RKO (cell line): ENCODE results near the gene SHISA4.
"Not testable (repeated sequence)": the region's sequence is repeated elsewhere in the genome, so short reads cannot be mapped to it uniquely, and the experiment has no call there.

Source experiments
- DNase-seq: peaks from one replicate; pipeline ENCODE4 v3.0.0-alpha.2; 2016; ENCODE audit warnings: low spot score

SHISA4 gene, protein sequence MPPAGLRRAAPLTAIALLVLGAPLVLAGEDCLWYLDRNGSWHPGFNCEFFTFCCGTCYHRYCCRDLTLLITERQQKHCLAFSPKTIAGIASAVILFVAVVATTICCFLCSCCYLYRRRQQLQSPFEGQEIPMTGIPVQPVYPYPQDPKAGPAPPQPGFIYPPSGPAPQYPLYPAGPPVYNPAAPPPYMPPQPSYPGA

DNA sequence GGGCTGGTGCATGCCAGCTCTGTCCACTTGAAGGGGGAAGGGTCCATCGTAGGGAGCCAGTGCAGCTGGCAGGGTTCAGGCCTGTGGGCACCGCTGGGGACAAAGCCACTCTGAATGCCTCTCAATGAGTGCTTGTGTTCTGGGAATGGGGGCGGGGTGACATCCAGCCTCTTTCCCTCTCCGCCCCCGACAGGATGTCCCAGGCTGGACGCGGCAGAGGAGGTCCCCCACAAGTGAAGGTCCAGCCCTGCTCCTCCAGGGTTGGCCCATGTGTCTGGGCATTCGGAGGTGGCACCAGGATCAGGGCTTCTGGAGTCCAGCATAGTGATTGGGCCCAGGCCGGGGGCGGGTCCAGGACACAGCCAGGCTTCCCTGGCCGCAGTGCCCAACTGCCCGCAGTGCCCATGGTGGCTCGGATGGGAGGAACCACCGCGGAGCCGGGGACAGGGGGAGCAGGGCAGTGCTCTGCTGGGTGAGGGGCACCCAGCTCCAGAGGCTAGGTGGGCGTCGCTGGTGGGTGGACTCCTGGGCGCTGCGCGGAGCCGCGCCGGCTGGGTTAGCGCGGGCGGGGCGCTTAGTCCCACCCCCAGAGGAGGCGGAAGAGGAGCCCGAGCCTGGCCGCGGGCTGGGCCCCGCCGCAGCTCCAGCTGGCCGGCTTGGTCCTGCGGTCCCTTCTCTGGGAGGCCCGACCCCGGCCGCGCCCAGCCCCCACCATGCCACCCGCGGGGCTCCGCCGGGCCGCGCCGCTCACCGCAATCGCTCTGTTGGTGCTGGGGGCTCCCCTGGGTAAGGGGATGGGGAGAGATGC is at the start of gene SHISA4:
Gene SHISA4, plus strand, starts transcription at position 617 of the 808 bp plus-strand sequence. Its CDS starts 97 bp downstream, at position 714.
- DNase-seq, result peak; percentile 66

DNA sequence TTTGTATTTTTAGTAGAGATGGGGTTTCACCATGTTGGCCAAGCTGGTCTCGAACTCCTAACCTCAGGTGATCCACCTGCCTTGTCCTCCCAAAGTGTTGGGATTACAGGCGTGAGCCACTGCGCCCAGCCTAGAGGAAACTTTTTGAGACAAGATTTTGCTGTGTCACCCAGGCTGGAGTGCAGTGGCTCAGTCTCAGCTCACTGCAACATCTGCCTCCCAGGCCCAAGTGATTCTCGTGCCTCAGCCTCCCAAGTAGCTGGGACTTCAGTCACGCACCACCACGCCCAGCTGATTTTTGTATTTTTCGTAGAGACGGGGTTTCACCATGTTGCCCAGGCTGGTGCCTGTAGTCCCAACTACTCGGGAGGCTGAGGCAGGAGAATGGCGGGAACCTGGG is 49.6 kb upstream of the SHISA4 start:
- DNase-seq, result not testable (repeated sequence)

DNA sequence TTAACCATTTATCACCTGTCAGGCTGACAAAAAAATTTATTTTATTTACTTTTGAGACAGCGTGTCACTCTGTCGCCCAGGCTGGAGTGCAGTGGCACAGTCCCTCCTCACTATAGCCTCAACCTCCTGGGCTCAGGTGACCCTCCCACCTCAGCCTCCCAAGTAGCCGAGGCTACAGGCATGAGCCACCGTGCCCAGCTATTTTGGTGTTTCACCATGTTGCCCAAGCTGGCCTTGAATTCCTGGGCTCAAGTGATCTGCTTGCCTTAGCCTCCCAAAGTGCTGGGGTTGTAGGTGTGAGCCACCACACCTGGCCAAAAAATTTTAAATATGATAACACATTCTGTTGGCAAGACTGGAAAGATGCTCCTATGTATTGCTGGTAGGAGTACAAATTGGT is 48.6 kb upstream of the SHISA4 start:
- no peak for DNase-seq

DNA sequence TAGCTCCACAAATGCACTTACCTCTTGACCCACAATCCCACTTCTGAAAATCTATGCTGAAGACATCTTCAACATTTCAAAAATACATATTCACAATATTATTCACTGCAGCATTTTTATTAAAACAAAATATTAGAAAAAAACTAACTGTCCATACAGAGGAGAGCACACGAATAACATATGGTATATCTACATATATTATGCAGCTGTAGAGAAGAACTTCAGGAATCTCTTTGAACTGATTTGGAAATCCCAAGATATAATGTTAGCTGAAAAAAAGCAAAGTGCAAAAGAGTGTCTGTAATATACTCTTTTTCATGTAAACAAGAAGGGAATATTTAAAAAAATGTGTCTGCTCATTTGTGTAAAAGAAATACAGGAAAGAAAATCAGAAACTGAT is 48.2 kb upstream of the SHISA4 start:
- DNase-seq, result no peak

DNA sequence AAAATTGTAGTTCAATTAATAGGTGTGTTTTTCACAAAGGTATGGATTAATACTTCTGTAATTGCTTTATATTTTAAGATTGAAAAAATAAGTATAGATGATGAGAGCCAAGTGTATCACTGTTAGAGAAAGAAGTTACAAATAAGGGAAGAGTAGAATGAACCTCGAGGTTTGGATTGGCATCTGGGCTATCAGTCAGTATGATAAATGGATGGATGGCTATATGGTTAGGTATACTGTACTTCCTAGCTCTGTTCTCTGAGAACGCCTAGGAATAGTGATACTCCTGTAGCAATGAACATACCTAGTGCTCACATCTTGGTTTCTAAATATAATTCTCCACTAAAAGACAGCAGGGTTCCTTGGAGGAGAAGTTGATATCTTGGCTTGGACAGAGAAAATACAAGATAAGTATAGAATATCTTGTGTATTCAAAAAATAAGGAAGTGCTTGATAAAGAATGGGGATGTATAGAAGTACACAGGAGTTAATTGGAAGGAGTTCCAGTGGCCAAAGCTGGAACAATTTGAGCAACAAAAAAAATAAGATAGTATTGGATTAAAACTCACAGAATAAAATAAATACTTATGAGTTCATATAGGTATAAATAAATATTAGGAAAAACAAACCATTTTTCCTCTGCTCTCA is 47.3 kb upstream of the SHISA4 start:
- DNase-seq, result no peak

DNA sequence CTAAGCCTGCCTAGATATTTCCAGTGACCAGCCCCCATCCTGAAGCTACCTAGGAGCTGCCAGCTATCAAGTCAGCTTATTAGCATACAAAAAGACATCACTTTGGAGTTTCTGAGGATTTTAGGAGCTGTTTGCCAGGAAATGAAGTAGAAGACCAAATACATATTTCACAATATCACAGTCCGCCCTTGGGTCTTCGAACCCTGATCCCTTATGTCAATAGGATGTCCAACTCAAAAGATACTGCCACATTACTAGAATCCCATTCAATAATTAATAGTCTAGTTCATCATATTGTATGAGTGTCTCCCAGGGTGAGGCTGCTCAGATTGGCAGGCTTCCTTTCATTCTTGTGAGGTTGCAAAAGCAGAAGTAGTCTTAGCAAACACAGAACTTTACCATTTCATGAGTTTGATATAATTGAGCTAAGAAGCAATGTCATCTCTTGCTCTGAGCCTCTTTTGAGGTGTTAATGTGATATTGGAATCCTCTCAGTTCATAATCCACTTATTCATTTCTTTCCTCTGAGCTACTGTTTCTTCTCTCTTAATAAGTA is 46.1 kb upstream of the SHISA4 start:
- no peak for DNase-seq

DNA sequence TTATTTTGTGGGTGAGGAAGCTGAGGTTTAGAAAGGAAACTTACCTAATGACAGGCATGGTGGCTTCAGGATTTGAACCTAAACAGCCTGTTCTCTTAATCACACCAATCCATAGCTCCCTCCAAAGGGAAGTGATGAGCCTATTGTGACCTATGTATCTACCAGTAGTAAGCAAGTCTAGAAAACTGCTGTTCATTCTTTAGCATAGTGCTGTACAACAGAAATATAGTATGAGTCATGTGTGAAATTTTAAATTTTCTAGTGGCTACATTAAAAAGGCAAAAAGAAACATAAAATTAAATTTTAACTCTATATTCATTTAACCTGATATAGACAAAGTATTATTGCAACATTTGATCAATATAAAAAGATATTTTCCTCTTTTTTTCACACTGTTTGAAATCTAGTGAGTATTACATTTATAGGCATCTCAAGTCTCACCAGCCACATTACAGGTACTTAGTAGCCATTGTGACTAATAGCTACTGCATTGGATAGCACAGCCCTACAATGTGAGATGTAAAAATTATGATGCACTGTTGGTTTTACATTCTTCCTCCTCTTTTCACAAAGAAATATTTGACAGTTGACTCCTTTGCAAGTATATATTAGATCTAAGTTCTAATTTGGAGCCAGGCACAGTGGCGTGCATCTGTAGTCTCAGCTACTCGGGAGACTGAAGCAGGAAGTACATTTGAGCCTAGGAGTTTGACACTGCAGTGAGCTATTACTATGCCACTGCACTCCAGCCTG is 43.2 kb upstream of the SHISA4 start:
- peak; percentile 62 for DNase-seq

DNA sequence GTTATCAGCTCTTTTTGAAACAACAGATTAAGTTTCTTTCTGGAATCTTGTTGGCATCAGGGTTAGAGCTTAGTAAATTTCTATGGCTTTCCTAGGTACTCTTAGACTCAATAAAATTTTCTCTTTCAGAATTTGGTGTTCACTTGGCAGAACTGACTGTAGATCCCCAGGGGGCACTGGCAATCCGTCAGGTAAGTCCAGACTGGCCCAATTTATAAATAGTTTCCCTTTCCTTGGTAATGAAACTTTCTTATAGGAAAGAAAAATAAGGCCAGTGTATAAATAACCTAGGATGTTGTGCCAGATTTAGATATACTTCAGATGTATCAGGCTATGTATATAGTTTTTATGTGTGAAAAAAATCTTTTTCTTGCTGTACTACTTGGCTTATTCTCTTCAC is 41.5 kb upstream of the SHISA4 start:
- DNase-seq, result no peak

DNA sequence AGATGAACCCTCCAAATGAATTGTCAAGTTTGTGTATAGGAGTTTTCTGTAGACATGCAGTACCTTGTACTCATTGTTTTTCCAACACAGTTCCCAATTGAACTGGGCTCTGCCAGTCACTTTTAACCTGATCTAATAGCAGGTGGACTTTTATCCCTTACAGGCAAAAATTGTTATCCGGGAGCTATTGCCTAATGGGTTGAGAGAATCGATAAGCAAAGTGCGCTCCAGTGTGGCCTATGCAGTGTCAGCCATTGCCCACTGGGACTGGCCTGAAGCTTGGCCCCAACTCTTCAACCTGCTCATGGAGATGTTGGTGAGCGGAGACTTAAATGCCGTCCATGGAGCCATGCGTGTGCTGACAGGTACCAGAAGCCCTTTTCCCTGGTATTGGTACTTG is 40.5 kb upstream of the SHISA4 start:
- DNase-seq, result no peak

DNA sequence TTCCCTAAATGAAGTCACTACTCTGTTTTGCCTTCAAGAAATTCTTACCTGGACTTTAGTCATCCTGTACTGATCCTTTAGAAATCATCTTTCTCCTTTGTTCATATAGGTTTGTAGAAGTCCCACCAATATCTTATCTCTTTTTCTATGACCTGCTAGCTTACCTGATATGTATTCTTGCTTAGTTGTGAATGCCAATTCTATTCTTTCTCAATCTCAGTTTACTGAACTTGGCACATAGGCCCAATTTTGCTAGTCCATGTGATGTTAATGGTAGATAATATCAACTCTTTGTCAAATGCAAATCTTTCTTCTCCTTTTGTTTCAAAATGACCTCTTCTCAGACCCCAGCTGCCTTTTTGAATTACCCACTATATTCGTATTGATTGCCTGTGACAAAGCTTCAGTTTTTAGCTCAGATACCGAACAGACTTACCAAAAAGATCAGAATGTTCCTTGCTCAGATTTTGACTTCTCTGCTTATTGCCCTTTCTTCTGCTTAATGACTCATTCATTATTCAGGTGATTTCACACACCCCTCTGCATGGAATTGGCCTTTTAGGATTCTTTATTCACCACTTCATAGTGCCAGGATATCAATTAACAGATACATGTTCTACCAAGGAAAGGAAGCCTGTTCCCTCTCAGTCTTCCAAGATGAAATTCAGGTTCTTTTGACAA is 39.2 kb upstream of the SHISA4 start:
- DNase-seq, result no peak

DNA sequence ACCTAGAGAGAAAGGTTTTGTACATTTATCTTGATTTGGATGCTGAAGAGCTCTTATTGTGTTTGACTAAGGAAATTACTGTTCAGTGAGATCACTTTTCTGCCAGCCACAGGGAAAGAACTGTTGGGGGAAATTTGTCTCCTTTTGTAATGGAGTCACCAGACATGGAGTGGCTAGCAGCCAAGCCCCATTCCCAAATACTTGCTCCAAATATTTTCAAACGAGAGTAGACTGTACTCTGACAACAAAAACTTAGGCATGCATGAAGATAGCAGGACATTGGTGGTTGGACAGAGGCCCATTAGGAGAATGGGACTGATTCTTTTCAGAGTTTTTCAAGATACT is 38.7 kb upstream of the SHISA4 start:
- DNase-seq, result no peak

DNA sequence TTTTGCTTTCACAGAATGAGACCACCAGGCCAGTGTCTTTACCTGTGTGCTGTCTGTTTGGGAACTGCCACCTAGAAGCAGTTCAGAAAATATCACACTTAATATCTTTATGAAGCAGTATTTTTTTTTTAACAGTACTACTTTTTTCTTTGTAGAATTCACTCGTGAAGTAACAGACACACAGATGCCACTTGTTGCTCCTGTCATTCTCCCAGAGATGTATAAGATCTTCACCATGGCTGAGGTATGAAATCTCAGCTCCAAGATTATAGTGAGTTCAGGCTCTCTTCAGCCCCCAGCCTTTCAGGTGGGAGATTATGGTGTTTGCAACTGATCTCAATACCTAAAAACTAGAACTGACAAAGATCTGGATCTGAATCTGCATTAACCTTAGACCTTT is 36.7 kb upstream of the SHISA4 start:
- no peak for DNase-seq

DNA sequence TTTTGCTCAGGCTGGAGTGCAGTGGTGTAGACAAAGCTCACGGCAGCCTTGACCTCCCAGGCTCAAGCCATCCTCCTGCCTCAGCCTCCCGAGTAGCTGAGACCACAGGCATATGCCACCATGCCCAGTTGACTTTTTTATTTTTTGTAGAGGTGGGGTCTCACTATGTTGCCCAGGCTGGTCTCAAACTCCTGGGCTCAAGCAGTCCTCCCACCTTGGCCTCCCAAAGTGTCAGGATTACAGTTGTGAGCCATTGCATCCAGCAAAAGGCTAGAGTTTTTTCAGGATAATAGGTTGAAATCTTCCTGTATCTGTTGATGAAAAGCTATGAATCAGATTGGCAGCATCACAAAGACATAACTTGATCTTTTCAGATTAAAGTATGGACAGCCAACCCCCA is 32.0 kb upstream of the SHISA4 start:
- DNase-seq, result not testable (repeated sequence)

DNA sequence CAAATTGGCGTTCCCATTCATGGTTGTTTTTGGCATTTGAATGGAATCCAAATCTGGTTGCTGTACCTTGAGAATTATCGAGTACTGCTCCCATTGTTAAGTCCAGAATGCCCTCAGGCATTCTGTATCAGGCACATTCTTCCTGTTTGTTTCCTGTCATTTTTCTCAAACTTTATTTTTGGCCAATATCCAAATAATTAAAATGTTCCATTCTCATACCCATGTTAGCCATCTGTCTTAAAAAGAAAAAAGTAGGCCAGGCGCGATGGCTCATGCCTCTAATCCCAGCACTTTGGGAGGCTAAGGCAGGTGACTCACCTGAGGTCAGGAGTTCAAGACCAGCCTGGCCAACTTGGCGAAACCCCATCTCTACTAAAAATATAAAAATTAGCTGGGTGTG is 29.3 kb upstream of the SHISA4 start:
- no peak for DNase-seq

DNA sequence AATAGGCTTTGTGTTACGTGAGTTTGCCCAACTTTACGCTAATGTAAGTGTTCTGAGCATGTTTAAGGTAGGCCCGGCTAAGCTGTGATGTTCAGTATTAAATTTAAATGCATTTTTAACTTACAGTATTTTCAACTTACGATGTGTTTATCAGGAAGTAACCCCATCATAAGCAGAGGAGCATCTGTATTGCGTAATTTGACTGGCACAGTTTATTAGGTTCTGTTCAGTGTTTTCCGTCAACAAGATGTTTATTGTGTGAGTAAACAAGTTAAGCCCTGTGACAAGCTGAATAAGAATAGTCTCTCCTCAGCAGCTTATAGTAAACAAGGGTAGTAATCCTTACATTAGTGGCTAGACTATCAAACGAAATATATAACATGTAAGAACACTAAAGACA is 27.2 kb upstream of the SHISA4 start:
- DNase-seq, result no peak

DNA sequence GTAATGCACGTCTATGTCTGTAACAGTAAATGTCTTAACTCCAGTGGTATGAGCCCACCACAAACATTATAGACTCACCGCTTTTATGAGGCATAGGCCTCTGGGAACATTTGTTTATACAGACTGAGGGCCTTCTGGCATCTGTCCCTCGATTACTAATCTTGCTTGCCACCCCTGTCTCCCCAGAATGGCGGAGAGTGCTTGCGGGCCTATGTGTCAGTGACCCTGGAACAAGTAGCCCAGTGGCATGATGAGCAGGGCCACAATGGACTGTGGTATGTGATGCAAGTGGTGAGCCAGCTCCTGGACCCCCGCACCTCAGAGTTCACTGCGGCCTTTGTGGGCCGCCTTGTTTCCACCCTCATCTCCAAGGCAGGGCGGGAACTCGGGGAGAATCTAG is 18.3 kb upstream of the SHISA4 start:
- no peak for DNase-seq

DNA sequence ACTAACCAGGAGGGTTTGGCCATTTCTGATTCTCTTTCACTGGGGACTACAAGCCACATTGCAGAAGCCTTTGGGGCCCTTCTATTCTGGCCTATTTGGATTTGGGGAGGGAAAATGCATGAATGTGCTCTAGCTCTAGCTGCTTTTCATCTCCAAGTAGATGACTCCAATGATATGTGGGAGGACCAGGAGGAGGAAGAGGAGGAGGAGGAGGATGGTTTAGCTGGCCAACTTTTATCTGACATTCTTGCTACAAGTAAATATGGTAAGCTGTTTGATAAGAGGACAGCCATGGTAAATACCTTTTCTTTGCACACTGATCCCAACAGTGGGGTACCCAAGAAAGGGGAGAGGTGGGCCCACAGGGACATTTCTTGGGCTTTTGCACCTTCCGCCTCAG is 14.0 kb upstream of the SHISA4 start:
- no peak for DNase-seq

DNA sequence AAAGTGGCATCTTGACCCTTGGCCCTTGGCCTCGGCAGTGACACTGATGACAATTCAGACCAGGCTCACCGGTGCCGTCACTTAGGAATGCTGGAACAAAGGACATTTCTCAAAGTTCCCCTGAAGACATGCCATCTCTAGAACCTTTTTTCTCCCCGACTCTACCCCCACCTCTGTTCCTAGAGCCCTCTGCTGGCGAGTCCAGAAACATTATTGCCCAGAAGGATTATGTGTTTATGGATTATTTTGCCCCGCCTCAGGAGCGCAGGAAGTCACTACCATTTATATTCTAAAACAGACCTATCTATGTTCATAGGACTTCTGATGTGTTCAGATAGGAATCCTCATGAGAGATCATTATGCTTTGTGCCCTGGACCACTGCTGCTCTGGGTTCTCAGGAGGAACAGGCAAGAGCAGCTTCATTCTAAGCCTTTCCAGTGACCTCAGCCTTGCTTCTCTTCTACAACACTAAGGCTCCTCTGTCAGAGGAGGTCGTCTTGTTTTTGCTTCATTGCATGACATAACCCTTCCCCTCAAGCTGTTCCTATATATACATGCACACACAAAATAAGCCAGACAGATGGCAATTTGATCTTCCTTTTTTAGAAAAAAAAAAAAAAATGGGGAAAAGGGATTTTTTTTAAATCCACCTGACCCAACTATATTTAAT is 12.4 kb upstream of the SHISA4 start:
- no peak for DNase-seq

DNA sequence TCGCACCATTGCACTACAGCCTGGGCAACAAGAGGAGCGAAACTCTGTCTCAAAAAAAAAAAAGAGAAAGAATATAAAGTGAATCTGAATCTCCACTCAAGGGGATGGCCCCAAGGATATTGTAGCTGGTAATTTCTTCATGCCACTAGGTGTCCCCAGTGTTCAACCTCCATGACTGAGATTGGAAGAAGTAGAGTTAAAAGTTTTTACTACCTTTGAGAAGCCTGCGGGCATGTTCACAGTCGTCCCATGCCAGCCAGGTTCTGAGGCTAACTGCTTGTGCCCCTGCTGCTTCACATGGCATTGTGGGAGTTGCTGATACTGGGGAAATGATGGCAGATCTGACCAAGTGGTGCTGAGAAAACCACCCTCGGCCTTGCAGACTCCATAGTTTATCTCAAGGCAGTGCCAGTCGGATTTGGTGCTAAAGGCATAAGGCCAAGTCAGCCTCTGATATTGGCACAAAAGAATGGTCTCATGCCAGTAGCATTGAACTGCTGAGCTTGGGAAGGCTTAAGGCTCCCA is 10.8 kb upstream of the SHISA4 start:
- peak; percentile 52 for DNase-seq

DNA sequence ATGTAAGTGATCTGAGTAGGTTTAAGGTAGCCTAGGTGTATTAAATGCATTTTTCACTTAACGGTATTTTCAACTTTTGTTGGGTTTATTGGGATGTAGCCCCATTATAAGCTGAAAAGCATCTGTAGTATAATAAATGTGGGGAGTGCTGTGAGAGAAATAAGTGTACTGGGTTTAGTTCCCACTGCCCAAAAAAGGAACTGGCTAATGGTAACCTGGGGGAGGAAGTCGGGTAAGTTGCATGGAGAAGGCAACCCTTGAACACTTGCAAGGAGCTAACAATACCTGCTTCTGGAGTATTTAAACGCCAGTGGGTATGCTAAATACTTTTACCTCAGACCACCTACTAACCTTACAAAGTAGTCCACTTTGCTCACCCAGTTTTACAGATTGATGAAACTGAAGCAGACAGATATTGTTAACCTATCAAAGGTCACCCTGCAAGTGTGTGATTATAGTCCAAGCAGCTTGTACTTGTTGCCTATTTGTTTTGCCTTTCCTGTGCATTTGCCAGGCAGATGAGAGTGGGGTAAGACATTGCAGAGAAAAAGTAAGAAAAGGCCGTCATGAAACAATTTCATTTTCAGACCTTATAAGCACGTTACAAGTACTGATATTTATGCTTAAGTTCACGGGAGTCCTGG is 7.6 kb upstream of the SHISA4 start:
- DNase-seq, result no peak
